ENCODE results near the gene TMEM106A.
"Not testable (repeated sequence)": the region's sequence is repeated elsewhere in the genome, so short reads cannot be mapped to it uniquely, and the experiment has no call there.

TMEM106A gene, protein sequence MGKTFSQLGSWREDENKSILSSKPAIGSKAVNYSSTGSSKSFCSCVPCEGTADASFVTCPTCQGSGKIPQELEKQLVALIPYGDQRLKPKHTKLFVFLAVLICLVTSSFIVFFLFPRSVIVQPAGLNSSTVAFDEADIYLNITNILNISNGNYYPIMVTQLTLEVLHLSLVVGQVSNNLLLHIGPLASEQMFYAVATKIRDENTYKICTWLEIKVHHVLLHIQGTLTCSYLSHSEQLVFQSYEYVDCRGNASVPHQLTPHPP

DNA sequence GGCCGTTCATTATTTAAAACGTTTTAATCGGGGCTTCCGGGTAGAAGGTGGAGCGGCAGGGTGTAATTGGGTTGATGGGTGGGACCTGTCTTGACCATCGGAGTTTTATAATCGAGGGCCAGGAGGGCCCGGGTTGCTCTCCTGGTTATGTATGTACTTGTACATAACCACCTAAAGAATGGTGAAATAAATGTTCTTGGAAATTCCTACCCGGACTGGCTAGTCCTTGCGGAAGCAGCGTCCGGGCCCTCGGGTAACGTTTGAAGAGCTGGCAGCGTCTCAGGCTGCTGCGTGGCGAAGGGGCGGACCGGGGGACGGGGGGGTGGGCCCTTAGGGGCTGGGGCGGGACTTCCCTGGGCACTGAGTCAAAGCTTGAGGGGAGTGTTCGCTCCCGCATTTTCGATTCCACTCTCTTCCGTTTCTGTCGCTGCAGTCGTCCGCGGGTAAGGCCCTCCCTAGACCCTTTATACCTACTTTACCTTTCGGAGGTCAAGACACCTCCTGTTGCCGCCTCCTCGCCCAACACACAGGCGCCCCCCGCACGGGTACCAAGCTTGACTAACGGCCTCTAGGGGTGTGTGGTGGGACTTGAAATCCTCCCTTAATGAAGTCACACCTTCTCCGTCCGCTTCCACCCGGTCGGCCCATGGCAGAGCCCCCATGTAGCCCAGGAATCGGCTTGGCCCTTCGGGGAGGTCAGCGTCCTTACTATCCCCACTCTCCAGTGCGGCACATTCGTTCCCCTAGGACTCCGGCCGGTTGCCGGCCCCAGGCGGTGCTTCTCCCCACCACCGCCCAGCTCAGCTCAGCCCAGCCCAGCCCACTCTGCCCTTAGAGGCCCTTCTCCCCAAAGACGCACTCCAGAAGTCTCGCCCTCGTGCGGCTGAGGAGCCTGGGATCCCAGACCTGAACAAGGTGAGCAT, at the start of gene TMEM106A:
TMEM106A (plus strand) TSS at position 396 of the 923 bp plus-strand sequence. CDS start 1,167 bp downstream, outside the sequence.
- DNase-seq, result peak; percentile 75

DNA sequence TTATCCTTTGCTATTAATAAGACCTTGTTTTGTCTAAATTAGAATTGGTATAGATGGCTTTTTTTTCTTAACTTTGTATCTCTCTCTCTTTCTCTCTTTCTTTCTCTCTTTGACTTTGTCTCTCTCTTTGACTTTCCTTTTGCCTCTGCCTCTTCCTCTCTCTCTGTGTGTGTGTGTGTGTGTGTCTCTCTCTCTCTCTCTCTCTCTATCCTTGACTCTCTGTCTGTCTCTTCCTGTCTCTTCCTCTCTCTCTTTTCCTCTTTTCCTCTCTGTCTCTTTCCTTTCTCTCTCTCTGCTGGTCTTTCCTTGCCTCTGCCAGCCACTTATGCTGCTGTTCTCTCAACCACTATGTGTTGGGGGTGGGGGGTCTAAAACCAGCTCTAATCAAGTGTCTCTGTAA, 45.7 kb upstream of the TMEM106A start:
- DNase-seq, result not testable (repeated sequence)

DNA sequence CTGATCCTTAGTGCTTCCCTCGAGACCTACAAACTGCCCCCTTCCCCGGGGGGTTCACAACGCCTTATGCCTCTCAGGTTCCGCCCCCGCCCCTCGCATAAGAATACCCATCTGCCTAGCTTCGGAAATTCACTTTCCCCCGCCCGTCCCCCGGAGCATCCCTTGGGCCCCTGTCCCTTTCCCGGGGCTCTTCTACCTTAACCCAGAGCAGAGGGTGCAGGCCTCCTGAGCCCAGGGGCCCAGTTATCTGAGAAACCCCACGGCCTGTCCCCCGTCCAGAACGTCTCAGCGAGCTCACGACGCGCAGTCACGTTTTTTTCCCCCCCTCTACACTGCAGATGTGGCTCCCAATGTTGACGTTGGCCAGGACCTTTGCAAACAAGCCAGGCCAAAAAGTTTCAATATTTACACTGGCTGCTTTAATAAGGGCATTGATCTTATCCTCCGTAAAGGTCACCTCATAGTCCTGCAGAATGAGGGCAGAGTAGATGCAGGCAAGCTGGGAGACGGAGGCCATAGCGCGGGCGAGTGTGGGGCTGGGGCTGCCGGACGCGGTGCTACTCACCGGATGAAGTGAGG, 42.0 kb upstream of the TMEM106A start:
- DNase-seq, result peak; percentile 25

DNA sequence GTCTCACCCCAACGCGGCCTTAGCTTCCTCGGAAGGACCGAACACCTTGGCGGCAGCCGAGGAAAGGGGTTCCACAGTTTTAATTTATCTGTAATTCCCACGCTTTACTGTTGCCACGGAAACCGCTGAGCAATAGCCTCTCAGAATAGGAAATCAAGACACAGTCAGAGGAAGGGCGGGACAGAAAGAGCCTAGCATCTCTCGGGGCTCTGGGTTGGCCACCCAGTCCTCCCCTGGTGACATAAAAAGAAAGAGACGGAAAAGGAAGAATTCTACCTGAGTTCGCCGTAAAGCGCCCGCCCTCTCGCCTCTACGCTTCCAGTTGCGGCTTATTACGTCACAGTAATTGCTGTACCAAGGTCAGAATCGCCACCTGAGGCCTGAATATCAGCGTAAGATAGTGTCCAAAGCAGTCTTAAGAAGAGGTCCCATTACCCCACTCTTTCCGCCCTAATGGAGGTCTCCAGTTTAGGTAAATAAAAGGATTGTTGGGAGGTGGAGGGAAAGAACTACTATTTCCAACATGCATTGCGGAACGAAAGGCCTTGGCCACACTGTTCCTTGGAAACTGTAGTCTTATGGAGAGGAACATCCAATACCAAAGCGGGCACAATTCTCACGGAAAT, 41.4 kb upstream of the TMEM106A start:
- peak; percentile 91 for DNase-seq

DNA sequence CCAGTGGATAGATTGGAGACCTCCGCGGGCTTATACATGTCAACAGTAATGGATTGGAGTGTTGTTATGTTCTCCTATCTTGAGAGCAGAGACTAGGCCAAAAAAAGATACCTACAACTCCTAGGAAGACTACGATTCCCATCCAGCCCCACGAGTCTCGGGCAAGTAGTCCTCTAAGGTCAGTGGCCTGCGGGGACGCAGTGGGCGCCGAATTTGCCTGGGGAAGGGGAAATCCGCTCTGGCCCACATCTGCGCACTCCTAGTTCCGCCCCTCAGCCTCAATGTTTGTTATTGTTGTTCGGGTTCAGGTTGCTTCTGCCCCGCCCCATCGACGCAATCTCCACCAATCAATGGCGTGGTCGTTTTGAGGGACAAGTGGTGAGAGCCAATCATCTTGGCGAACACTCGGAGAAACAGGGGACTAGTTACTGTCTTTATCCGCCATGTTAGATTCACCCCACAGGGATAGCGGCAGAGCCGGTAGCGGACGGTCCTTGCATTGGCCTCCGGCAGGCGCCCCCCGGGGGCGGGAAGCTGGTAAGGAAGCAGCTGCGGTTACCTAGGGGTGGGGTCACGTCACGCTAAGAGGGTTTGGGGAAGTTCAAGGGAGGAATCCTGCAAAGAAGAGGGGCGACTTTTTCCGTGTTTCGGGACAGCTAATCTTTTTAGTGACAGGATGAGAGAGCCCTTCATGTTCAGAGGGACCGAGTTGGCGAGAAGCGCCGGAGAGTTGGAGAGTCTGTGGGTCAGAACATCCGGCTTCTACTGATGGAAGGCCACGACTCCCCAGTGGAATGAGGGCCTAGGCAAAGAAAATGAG, 40.7 kb upstream of the TMEM106A start, which contains the start of gene NBR1:
NBR1 (plus strand) TSS at position 449 of the 820 bp plus-strand sequence. CDS start 4,586 bp downstream, outside the sequence.
- peak; percentile 96 for DNase-seq

DNA sequence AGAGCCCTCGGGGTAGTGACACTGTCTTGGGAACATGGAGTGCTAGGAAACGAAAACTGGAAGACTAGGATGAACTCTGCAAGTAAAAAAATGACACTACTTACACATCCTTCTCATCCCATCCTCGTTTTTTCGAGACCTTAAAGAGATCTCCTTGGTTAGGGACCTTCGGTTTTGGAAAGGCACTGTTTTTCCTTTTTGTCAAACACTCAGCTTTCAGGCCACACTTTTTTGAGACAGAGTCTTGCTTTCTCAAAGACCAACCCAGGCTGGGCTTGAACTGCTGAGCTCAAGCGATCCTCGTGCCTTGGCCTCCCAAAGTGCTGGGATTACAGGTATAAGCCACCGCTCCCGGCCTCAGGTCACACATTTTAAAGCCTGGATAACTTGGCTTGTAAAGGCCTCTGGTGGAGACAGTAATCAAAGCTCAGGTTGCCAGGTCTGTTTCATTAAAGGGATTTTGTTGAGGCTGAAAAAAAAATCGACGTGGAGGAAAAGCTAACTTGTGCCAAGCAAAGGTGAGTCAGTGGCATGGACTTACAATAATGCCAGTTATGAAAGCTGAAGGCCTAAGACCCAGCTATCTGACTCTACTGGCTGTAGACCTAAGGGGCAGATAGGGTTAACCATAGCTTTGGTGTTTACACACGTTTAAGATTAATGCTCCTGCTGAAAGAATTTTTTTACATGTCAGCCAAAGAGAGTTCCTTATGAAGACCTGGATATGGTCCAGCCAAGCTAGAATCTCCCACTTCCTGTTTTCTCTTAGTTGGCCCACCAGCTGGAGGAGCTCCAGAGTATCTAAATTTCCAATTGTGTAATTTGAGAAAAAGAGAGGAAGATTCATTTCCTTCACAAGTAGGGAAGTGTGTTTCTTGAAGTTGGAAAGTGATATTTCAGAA, 39.8 kb upstream of the TMEM106A start:
- no peak for DNase-seq

DNA sequence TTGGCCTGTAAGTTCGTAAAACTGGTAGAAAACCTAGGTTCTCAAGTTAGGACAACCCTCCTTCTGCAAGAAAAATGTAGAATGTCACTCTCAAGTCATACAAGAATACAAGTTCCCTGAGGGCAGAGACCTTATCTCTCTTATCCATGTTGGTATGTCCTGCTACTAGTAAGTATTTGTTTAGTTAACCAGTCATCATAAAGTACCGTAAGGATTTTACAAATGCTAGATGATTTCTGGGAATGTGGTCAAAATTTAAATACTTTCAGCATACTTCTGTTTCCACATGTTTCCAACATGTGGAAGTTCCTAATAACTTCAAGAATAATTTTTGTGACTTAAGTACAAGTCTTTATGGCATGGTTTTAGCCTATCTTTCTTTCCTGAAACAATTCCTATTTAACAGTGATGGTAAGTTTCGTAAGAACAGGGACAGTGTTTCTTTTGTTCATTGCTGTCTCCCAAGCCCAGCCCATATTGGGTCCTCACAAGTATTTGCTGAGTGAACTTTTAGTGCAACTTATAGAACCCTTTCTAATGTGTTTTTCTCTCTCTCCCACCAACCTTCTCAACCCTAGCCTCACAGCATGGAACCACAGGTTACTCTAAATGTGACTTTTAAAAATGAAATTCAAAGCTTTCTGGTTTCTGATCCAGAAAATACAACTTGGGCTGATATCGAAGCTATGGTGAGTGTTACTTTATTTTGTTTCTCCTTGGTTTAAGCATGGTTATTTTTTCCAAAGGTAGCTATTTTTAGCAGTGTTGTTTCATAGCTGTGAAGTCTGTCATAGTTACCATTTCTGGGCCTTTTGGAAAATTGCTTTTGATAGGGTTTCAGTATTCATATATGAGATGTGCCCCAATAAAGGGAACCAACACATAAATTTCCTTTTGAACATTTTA, 36.2 kb upstream of the TMEM106A start:
- no peak for DNase-seq

DNA sequence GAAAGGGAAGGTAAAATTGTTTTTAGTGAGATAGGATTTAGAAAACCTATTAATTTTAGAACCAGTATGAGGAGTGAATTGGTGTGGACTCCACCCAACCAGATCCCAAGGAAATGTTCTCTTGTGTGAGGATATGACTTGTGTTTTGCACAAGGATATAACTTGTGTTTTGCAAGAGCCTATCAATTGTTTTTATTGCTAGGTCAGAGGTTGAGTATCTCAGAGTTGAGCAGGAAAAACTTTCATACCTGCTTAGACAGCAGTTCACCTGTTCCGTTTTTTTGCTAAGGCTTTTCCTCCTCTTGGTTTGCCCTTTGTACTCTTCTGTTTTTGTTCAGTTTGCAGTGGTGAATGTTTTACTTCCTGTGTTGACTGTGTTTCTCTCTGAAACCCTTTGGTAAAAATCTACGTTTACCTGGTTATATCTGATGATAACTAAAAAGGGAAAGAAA, 35.5 kb upstream of the TMEM106A start:
- no peak for DNase-seq

DNA sequence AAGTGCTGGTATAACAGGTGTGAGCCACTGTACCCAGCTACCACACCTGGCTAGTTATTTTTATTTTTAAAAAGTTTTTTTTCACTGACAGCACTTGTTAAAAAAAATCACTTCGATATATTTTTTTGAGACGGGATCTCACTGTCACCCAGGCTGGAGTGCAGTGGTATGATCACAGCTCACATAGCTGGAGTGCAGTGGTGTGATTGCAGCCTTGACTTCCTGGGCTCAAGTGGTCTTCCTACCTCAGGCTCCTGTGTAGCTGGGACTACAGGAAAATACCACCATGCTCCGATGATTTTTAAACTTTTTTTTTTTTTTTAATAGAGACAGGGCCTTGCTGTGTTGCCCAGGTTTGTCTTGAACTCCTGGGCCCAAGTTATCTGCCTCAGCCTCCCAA, 27.8 kb upstream of the TMEM106A start:
- no peak for DNase-seq

DNA sequence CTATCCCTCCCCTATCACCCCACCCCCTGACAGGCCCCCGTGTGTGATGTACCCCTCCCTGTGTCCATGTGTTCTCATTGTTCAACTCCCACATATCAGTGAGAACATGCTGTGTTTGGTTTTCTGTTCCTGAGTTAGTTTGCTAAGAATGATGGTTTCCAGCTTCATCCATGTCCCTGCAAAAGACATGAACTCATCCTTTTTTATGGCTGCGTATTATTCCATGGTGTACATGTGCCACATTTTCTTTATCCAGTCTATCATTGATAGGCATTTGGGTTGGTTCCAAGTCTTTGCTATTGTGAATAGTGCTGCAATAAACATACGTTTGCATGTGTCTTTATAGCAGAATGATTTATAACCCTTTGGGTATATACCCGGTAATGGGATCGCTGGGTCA, 25.0 kb upstream of the TMEM106A start:
- DNase-seq, result not testable (repeated sequence)

DNA sequence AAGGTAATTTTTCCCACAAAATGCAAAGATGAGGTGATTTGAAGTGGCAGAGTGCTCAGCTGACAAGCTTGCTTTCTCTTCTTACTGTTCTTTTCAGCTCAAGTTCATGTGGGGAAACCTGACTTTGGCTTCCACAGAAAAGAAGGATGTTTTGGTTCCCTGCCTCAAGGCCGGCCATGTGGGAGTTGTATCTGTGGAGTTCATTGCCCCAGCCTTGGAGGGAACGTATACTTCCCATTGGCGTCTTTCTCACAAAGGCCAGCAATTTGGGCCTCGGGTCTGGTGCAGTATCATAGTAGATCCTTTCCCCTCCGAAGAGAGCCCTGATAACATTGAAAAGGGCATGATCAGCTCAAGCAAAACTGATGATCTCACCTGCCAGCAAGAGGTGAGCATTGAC, 18.4 kb upstream of the TMEM106A start:
- no peak for DNase-seq

DNA sequence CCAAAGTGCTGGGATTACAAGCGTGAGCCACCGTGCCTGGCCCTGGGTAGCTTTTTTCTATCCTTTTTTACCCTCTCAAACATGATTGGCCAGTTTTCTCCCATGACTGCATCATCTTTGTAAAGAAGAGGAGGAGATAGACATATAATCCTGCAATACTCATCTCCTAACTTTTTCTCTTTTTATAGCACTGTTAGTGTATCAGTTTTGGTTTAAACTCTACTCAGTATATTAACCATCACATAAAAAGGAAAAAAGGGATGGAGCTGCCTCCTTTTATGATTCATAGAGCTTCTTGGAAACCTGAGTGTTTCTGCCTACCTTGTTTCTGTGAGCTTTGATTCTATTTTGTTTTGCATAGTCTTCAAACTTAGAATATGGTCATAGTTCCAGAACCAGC, 12.0 kb upstream of the TMEM106A start:
- no peak for DNase-seq

DNA sequence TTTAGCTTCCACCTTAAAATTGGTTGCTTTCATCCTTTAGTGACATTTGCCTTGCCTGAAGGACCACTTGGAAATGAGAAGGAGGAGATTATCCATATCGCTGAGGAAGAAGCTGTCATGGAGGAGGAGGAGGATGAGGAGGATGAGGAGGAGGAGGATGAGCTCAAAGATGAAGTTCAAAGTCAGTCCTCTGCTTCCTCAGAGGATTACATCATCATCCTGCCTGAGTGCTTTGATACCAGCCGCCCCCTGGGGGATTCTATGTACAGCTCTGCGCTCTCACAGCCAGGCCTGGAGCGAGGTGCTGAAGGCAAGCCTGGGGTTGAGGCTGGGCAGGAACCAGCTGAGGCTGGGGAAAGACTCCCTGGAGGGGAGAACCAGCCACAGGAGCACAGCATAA, 11.5 kb upstream of the TMEM106A start:
- no peak for DNase-seq

DNA sequence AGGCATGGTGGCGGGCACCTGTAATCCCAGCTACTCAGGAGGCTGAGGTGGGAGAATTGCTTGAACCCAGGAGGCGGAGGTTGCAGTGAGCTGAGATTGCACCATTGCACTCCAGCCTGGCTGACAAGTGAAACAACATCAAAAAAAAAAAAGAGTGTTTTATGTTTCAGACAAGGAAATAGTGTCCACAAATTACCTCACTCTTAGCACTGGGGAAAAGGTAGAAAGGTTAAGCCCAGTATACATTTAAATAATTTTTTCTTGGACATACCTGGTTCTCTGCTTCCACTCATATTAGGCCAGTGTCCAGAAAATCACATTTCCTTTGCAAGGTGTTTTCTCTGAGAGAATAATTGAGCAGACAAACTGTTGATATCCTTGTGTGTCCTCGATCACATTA, 8.7 kb upstream of the TMEM106A start:
- not testable (repeated sequence) for DNase-seq

DNA sequence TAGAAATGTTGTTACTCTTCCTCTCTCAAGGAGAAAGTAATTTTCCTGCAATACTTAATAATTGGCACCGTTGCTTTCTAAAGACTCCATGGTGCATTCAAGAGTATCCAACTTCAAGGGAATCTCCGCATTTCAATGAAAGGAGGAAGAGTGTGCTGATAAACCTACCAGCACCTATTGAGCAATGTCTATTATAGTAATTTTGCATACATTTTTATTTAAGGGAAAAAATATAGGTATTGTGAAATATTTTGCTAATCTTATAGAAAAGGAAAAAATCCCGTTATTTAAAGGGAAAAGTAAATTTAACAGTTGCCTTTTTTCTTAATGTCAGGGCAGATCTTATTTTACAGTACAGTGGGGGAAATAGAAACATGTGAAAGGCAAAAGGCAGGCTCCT, 1.1 kb upstream of the TMEM106A start:
- DNase-seq, result no peak

DNA sequence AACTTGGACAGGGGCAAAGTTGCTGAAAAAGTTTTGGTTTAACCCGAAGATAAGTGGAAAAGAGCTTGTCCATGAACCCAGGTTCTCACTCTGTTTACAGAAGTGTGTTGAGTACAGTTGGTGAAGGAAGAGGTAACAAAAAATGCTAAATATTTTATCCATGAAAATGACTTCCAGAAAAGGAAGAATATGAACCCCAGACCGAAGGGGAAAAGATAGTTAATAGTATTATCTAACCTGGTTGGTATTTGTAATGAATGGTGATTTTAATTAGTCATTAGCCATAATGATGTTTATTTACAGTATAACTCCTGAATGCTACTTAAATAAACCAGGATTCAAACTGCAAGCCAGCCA, 574 bp upstream of the TMEM106A start:
- no peak for DNase-seq

DNA sequence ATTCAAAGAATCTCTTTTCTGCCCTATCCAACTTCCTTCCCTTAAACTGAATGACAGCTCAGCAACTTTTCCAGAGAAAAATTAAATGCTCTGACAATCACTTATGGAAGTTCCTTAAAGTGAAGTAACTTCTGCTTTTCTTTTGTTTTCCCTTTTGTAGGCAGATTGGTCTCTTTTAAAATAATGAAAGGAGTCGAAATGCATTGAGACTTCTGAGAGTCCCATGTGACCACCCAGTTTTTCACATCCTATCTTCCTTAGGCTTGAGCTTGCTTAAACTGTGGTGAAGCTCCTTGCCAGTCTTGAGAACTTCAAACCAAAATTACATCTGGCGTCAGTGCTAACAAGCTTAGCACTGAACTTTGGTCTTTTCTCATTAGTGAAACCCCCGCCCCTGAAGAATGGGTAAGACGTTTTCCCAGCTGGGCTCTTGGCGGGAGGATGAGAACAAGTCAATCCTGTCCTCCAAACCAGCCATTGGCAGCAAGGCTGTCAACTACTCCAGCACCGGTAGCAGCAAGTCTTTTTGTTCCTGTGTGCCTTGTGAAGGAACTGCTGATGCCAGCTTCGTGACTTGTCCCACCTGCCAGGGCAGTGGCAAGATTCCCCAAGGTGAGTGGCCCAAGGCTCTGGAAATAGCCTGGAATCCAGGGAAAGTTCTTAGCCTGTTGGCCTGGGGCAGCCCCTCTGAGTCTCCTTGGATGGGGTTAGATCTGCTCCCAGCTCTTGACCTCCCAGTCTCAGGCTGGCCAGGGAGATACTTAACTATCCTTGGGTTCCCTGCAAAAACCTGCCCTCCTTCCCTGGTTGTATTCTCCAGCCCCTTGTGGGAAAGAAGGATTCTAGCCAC, 1.2 kb downstream of the TMEM106A start:
- no peak for DNase-seq

DNA sequence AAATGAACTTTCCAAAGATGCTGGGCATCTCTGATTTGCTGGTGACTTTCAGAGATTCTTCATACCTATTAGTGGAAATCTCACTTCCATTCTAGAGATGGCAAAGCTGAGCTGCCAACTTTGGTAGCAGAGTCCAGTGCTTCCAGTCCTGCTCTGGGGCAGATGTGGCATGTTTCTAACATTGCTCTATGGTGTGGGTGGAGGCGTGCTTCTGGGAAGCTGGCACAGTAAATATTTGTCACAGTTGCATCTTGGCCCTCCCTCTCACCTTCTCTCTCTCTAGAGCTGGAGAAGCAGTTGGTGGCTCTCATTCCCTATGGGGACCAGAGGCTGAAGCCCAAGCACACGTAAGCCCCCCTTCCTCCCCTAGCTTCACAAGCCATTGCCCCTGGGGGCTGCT, 1.9 kb downstream of the TMEM106A start:
- no peak for DNase-seq

DNA sequence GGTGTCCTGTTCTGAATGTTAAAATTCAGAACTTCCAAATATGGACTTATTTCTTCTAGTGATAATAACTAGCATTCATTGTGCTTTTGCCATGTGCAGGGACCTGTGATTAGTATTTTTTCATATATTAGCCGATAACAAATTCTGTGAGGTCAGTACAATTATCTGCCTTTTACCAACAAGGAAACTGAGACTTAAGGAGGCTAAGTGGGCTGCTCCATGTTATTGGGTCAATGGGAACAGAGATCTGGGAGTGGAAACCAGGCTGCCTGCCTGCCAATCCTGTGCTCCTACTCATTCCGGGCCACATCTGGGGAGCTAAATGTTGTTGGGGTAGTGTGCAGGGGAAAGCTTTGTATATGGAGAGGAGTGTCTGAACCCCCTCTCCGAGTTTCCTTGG, 3.7 kb downstream of the TMEM106A start:
- no peak for DNase-seq
